Loucy (cell line): ENCODE results near the gene OR5AU1.
"Not testable (repeated sequence)": the region's sequence is repeated elsewhere in the genome, so short reads cannot be mapped to it uniquely, and the experiment has no call there.

Experiments
- H2AFZ ChIP-seq: fragments of 200-600 bp; sonication (generic); 2 replicates; pipeline ENCODE4 v1.6.0; 2016; ENCODE audit warnings: antibody characterized with exemption, mild to moderate bottlenecking, low read length, moderate library complexity
- H3F3A ChIP-seq: fragments of 200-600 bp; 2 replicates; pipeline ENCODE4 v1.6.0; 2016; ENCODE audit warnings: antibody characterized with exemption, low read depth, mild to moderate bottlenecking
- H3K27me3 ChIP-seq: fragments of 200-600 bp; sonication (generic); 2 replicates; pipeline ENCODE4 v1.6.1; 2014; ENCODE audit warnings: low read length, mild to moderate bottlenecking; ENCODE audit not compliant: insufficient read depth, poor library complexity, severe bottlenecking
- H3K36me3 ChIP-seq: fragments of 200-600 bp; sonication (generic); 2 replicates; pipeline ENCODE4 v1.6.1; 2016; ENCODE audit warnings: low read length; ENCODE audit not compliant: insufficient read depth
- H3K4me1 ChIP-seq: fragments of 200-600 bp; sonication (generic); 2 replicates; pipeline ENCODE4 v1.5.1; 2014; ENCODE audit warnings: low read length, mild to moderate bottlenecking; ENCODE audit not compliant: insufficient read depth, poor library complexity, severe bottlenecking
- H3K4me2 ChIP-seq: fragments of 200-600 bp; sonication (generic); 2 replicates; pipeline ENCODE4 v1.6.0; 2014; ENCODE audit warnings: antibody characterized with exemption, low read length, low read depth, mild to moderate bottlenecking; ENCODE audit not compliant: poor library complexity, severe bottlenecking
- H3K4me3 ChIP-seq: fragments of 200-600 bp; sonication (generic); 2 replicates; pipeline ENCODE4 v1.5.1; 2014; ENCODE audit warnings: low read length, mild to moderate bottlenecking, mixed read lengths; ENCODE audit not compliant: poor library complexity, severe bottlenecking
- H3K79me2 ChIP-seq: fragments of 200-600 bp; sonication (generic); 2 replicates; pipeline ENCODE4 v1.6.1; 2014; ENCODE audit warnings: low read length; ENCODE audit not compliant: insufficient read depth
- H3K9ac ChIP-seq: fragments of 200-600 bp; sonication (generic); 2 replicates; pipeline ENCODE4 v1.6.0; 2014; ENCODE audit warnings: mild to moderate bottlenecking, low read depth, low read length, moderate library complexity; ENCODE audit not compliant: poor library complexity, severe bottlenecking
- H3K9me2 ChIP-seq: fragments of 200-600 bp; sonication (generic); replicated peaks from 2 replicates; pipeline ENCODE4 v1.6.1; 2016; ENCODE audit warnings: low read depth, low read length, mixed read lengths
- H3K9me3 ChIP-seq: fragments of 200-600 bp; sonication (generic); 2 replicates; pipeline ENCODE4 v1.6.1; 2014; ENCODE audit warnings: mild to moderate bottlenecking, antibody characterized with exemption, low read length, low read depth; ENCODE audit not compliant: insufficient read depth
- H4K20me1 ChIP-seq: fragments of 200-600 bp; sonication (generic); 2 replicates; pipeline ENCODE4 v1.6.0; 2014; ENCODE audit warnings: antibody characterized with exemption, low read length, mild to moderate bottlenecking; ENCODE audit not compliant: insufficient read depth, poor library complexity, severe bottlenecking
- CTCF ChIP-seq: fragments of 200-600 bp; sonication (generic); conservative IDR thresholded peaks from 2 replicates; pipeline ENCODE4 v1.5.1; 2014; ENCODE audit warnings: mild to moderate bottlenecking, antibody characterized with exemption, low read length
- EZH2phosphoT487 ChIP-seq: fragments of 200-600 bp; IDR thresholded peaks from 2 replicates; pipeline ENCODE4 v1.6.1; 2018; ENCODE audit warnings: antibody characterized with exemption, mild to moderate bottlenecking, moderate library complexity, borderline replicate concordance

Gene OR5AU1

GRCh38 chr14:21163871-21164291 lies 8.0 kb upstream of the OR5AU1 start:
- H3K4me3 ChIP-seq = no peak overlapping the region
- H3K4me2 ChIP-seq = no peak overlapping the region

GRCh38 chr14:21162081-21162480 lies 6.2 kb upstream of the OR5AU1 start:
- H3K9me2 ChIP-seq = no peaks in the 10 kb centered on the region

More at GRCh38 chr14:21163871-21164291, 8.0 kb upstream of the OR5AU1 start:
- Histone ChIP-seq H4K20me1 (no peaks in the 10 kb centered on the region), H3K9me3 (no peaks in the 10 kb centered on the region), H3K36me3 (no peaks in the 10 kb centered on the region), H3K9me2 (no peaks in the 10 kb centered on the region), H3K9ac (no peak overlapping the region), H3F3A (no peaks in the 10 kb centered on the region), H2AFZ (no peak overlapping the region), H3K4me1 (no peaks in the 10 kb centered on the region), H3K27me3 (peaks cover 6% of the 10 kb centered on the region), H3K79me2 (no peaks in the 10 kb centered on the region)
- no peak for TF ChIP-seq CTCF
- no peak for TF ChIP-seq EZH2phosphoT487

GRCh38 chr14:21160061-21160610 lies 4.3 kb upstream of the OR5AU1 start:
- no peaks in the 10 kb centered on the region for H4K20me1 ChIP-seq
- no peaks in the 10 kb centered on the region for H3K79me2 ChIP-seq
- H3K4me1 ChIP-seq = no peaks in the 10 kb centered on the region
- H3K27me3 ChIP-seq = peaks cover 16% of the 10 kb centered on the region
- H3F3A ChIP-seq = no peaks in the 10 kb centered on the region
- no peak overlapping the region for H2AFZ ChIP-seq
- H3K9ac ChIP-seq = no peak overlapping the region
- no peak overlapping the region for H3K4me3 ChIP-seq
- no peak overlapping the region for H3K4me2 ChIP-seq
- H3K36me3 ChIP-seq = no peaks in the 10 kb centered on the region
- H3K9me3 ChIP-seq = no peaks in the 10 kb centered on the region
- TF ChIP-seq EZH2phosphoT487 (no peak), CTCF (no peak)
- no peaks in the 10 kb centered on the region for H3K9me2 ChIP-seq

More at GRCh38 chr14:21162081-21162480, 6.2 kb upstream of the OR5AU1 start:
- Histone ChIP-seq H3K36me3 (no peaks in the 10 kb centered on the region), H3K9me3 (no peaks in the 10 kb centered on the region), H3K9ac (no peak overlapping the region), H3K4me1 (no peaks in the 10 kb centered on the region), H3K4me2 (no peak overlapping the region), H3K4me3 (no peak overlapping the region), H2AFZ (no peak overlapping the region), H3K79me2 (no peaks in the 10 kb centered on the region), H4K20me1 (no peaks in the 10 kb centered on the region), H3F3A (no peaks in the 10 kb centered on the region), H3K27me3 (peaks cover 6% of the 10 kb centered on the region)
- no peak for TF ChIP-seq EZH2phosphoT487
- TF ChIP-seq CTCF = no peak

GRCh38 chr14:21158175-21158574 lies 2.3 kb upstream of the OR5AU1 start:
- not testable (repeated sequence) for H3K9me2 ChIP-seq, H3K9ac ChIP-seq, H4K20me1 ChIP-seq, H3K36me3 ChIP-seq, H3K4me1 ChIP-seq, H3K4me2 ChIP-seq, H3F3A ChIP-seq, H3K79me2 ChIP-seq, H3K9me3 ChIP-seq, H2AFZ ChIP-seq, H3K4me3 ChIP-seq
- H3K27me3 ChIP-seq = peaks cover 16% of the 10 kb centered on the region
